Heart left ventricle (tissue), 16 donors: Measurements from ENCODE around the gene EFNB3. TPM values are rescaled to one million over a fixed set of nuclear protein-coding genes. Genes with fewer than 3 reads are reported as not detected.
A peak's percentile ranks its signal among the peaks of the same experiment; 100 is the strongest.

Source experiments
- ATAC-seq, 4 donors: fragments of 200-7000 bp; cut with Tn5 transposase; one replicate each; pipeline ENCODE4 v1.9.1; 2020 to 2022; ENCODE audit warnings: moderate library complexity in 4 of 4, mild to moderate bottlenecking in 3 of 4, moderate number of reproducible peaks in 1 of 4
- DNase-seq, 5 donors: peaks; one replicate each; pipeline ENCODE4 v3.0.0-alpha.2; 2020
- H3K27ac ChIP-seq, 12 donors: fragments of 200-600 bp; sonication (generic) in 4 of 12; one replicate each; pipeline versions ENCODE4 v1.5.0 to v1.8.0; 2016 to 2022; ENCODE audit warnings: mild to moderate bottlenecking in 2 of 12
- H3K27me3 ChIP-seq, 9 donors: fragments of 200-600 bp; sonication (generic) in 2 of 9; one replicate each; pipeline versions ENCODE4 v1.5.1 to v1.8.0; 2016 to 2022; ENCODE audit warnings: mild to moderate bottlenecking in 3 of 9
- H3K36me3 ChIP-seq, 9 donors: fragments of 200-600 bp; sonication (generic) in 2 of 9; one replicate each; pipeline versions ENCODE4 v1.5.0 to v1.8.0; 2018 to 2022; ENCODE audit warnings: mild to moderate bottlenecking in 2 of 9
- H3K4me1 ChIP-seq, 12 donors: fragments of 200-600 bp; sonication (generic) in 4 of 12; one replicate each; pipeline versions ENCODE4 v1.5.0 to v1.8.0; 2016 to 2022; ENCODE audit warnings: mild to moderate bottlenecking in 3 of 12
- H3K4me3 ChIP-seq, 12 donors: fragments of 200-600 bp; sonication (generic) in 4 of 12; one replicate each; pipeline versions ENCODE4 v1.5.0 to v1.8.0; 2017 to 2022; ENCODE audit warnings: mild to moderate bottlenecking in 9 of 12, moderate library complexity in 4 of 12
- H3K9me3 ChIP-seq, 12 donors: fragments of 200-600 bp; sonication (generic) in 4 of 12; one replicate each; pipeline versions ENCODE4 v1.5.0 to v1.8.0; 2016 to 2022; ENCODE audit warnings: mild to moderate bottlenecking in 1 of 12
- CTCF ChIP-seq, 12 donors: fragments of 200-600 bp; sonication (generic) in 4 of 12; IDR thresholded peaks; one replicate each; pipeline versions ENCODE4 v1.5.0 to v1.8.0; 2018 to 2022; ENCODE audit warnings: antibody characterized with exemption in 12 of 12, mild to moderate bottlenecking in 5 of 12
- POLR2A ChIP-seq, 2 donors: fragments of 450-650 bp; IDR thresholded peaks; one replicate each; pipeline ENCODE4 v1.6.1; 2017; ENCODE audit warnings: antibody characterized with exemption in 2 of 2, mild to moderate bottlenecking in 2 of 2, moderate library complexity in 2 of 2
- WGBS, 4 donors: extraction: QIAGEN DNeasy Blood & Tissue Kit in 2 of 4; methylation state at CpG; one replicate each; pipeline versions ENCODE4 v1.1.5 to v1.1.7; 2013 to 2018; 5-methylcytosine and 5-hydroxymethylcytosine counted together
- intact Hi-C, 10 donors: fragments of 100-400 bp; cut with DNase I; formaldehyde crosslinking; loops; one replicate each; pipeline versions ENCODE4 v1.11.1 to v1.14.2; 2022
- polyA plus RNA-seq, 2 donors: library from polyadenylated mRNA; stranded (reverse); fragments of 200-250 nt; gene quantifications; one replicate each; pipeline ENCODE4 v1.2.3, GENCODE V29; 2013
- total RNA-seq, 9 donors: library from RNA; depleted of rRNA in 2 of 9; stranded (reverse); fragments of >200 nt in 2 of 9; fragmentation: NEBNext Ultra II Directional in 3 of 9; extraction: Animal tissue kit (Norgen Biotek cat#: 25700) in 3 of 9; gene quantifications; one replicate each; pipeline versions ENCODE4 v1.1.0 to v1.2.4, GENCODE V29; 2016 to 2023
- donor health status: ischemic (EF 13 %, LVEDD 7.1; RV severe dilation, severe dysfunction).
- donor health status: healthy with polysubstance abuse.
- donor health status: DM: no; HTN: yes; CAD: no.
- donor health status: DM: no; HTN: no; CAD: no.
- donor health status: ischemic (EF 25% LVEDD 6.9; RV normal size, moderate dysfunction).
- donor health status: ischemic (EF 25% LVEDD 5.7; RV mildly dilated, moderate dysfunction).
- donor health status: healthy.
- donor health status: DM: yes; HTN: yes; CAD: no.
- donor health status: ischemic (EF 35%, LVEDD 5.7; RV mildly dilated, moderate dysfunction).
- donor health status: nonischemic (EF 11% LVEDD 7.7; RV severe dilation, severe dysfunction).
- donor health status: DM: yes; HTN: yes; CAD: no.
- donor health status: PGD.
- donor health status: ischemic (EF 29% LVEDD 5.4; RV normal size, mild dysfunction).
- donor health status: nonischemic (EF 23%, LVEDD 6.1; RV moderate dilation, normal function).

EFNB3 gene
- total and polyA plus RNA-seq, 11 donors = 0.10 to 4.6 (median 0.36) TPM

GRCh38 chr17:7667656-7668406 is 37.2 kb upstream of the EFNB3 start:
- intact Hi-C loops = no loop called here
- ATAC-seq (no peak), DNase-seq (no peak)
- Histone ChIP-seq H3K27me3 (no peaks in the 10 kb centered on the region), H3K27ac (no peak overlapping the region), H3K4me3 (no peak overlapping the region), H3K4me1 (no peaks in the 10 kb centered on the region), H3K36me3 (peaks cover 0 to 74% (median 69%) of the 10 kb centered on the region in 9 donors), H3K9me3 (peaks cover 0 to 2% (median 0%) of the 10 kb centered on the region in 12 donors)
- TF ChIP-seq CTCF (IDR thresholded peaks at IDR 0.05) (no peak), POLR2A (IDR thresholded peaks at IDR 0.05) (no peak)
- 71 to 88% (median 80%) methylated on average over 10 of the region's 10 CpGs for WGBS, 4 donors

- no peak overlapping the region for H3K4me3 ChIP-seq
- H3K27me3 ChIP-seq = no peaks in the 10 kb centered on the region
- H3K27ac ChIP-seq = no peak overlapping the region
- DNase-seq (no peak), ATAC-seq (no peak)
- H3K4me1 ChIP-seq = no peaks in the 10 kb centered on the region
- TF ChIP-seq CTCF (IDR thresholded peaks at IDR 0.05) (no peak), POLR2A (IDR thresholded peaks at IDR 0.05) (no peak)
- WGBS, 4 donors = 93 to 95% (median 94%) methylated on average over 7 of the region's 7 CpGs
- H3K36me3 ChIP-seq = peaks cover 2 to 80% (median 76%) of the 10 kb centered on the region in 9 donors
- intact Hi-C loops = no loop called here
- peaks cover 0 to 8% (median 3%) of the 10 kb centered on the region in 12 donors for H3K9me3 ChIP-seq
Measured at GRCh38 chr17:7668482-7668881, 36.5 kb upstream of the EFNB3 start.

- no peak for TF ChIP-seq POLR2A (IDR thresholded peaks at IDR 0.05)
- TF ChIP-seq CTCF (IDR thresholded peaks at IDR 0.05) = peak in 7 of 12 donors; percentile 11 to 38 (median 24)
- 86 to 91% (median 88%) methylated on average over 2 of the region's 2 CpGs for WGBS, 4 donors
- no peak overlapping the region for H3K4me3 ChIP-seq
- no peak overlapping the region for H3K27ac ChIP-seq
- ATAC-seq (no peak), DNase-seq (no peak)
- no peaks in the 10 kb centered on the region for H3K27me3 ChIP-seq
- peaks cover 3 to 82% (median 77%) of the 10 kb centered on the region in 9 donors for H3K36me3 ChIP-seq
- H3K4me1 ChIP-seq = no peaks in the 10 kb centered on the region
- peaks cover 0 to 13% (median 4%) of the 10 kb centered on the region in 12 donors for H3K9me3 ChIP-seq
- intact Hi-C loops = no loop called here
Measured at GRCh38 chr17:7673239-7673638, 31.8 kb upstream of the EFNB3 start.

- H3K36me3 ChIP-seq = peaks cover 3 to 65% (median 61%) of the 10 kb centered on the region in 9 donors
- 89 to 93% (median 92%) methylated on average over 12 to 14 of the region's 14 CpGs for WGBS, 4 donors
- no peak overlapping the region for H3K4me3 ChIP-seq
- no peak for TF ChIP-seq POLR2A (IDR thresholded peaks at IDR 0.05)
- DNase-seq = no peak
- H3K4me1 ChIP-seq = no peaks in the 10 kb centered on the region
- ATAC-seq = no peak
- intact Hi-C loops = no loop called here
- H3K27me3 ChIP-seq = no peaks in the 10 kb centered on the region
- no peak overlapping the region for H3K27ac ChIP-seq
- H3K9me3 ChIP-seq = peaks cover 0 to 13% (median 4%) of the 10 kb centered on the region in 12 donors
Measured at GRCh38 chr17:7674934-7675333, 30.1 kb upstream of the EFNB3 start.
